ENCODE results near the gene TIMP2. TPM values are rescaled to one million over a fixed set of nuclear protein-coding genes. Genes with fewer than 3 reads are reported as not detected.
A peak's percentile ranks its signal among the peaks of the same experiment; 100 is the strongest.

The TIMP2 gene
- total and polyA plus RNA-seq, 2 experiments from 2014 or later = 103 to 587 TPM

DNA sequence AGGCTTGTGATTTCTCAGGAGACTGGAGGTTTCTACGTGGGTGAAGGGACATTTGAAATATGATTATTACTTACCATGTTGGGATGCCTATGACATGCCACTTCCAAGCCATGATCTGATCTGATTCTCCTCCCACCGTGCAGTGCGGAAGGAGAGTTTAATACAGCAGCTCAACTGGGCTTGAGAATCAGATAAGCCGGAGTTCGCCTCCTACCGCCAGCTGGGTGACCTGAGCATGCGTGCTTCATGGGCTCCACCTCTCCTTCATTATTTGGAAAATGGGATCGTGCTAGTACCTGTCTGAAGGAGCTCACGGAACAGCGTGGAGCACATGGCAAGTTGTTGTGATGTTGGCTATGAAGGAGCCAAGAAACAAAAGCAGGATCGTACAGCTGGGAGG lies 12.4 kb upstream of the TIMP2 start:
- no peak for DNase-seq
- Histone ChIP-seq H2AFZ (no peak overlapping the region), H3K9me2 (ENCODE audit: insufficient read depth) (no peaks in the 10 kb centered on the region), H3K9me3 (ENCODE audit: low read depth) (no peaks in the 10 kb centered on the region), H3K4me3 (no peak overlapping the region), H3K27ac (no peak overlapping the region), H3K79me2 (ENCODE audit: insufficient read depth) (no peaks in the 10 kb centered on the region), H3K9ac (no peak overlapping the region), H3K27me3 (replicated peaks; ENCODE audit: insufficient read depth) (no peaks in the 10 kb centered on the region), H3K4me2 (ENCODE audit: unreplicated experiment) (no peak overlapping the region), H3K36me3 (ENCODE audit: low read depth) (no peaks in the 10 kb centered on the region), H3F3A (ENCODE audit: insufficient read depth) (peaks cover 27% of the 10 kb centered on the region), H3K4me1 (ENCODE audit: insufficient read depth) (peaks cover 41% of the 10 kb centered on the region), H4K20me1 (ENCODE audit: insufficient read depth) (no peaks in the 10 kb centered on the region)
- in situ Hi-C loops (cut with MboI) = no loop called here
- 85 to 86% methylated on average over 11 of the region's 11 CpGs for WGBS, 2 experiments (ENCODE audit: low coverage in 1 of 2, low lambda C conversion rate in 2 of 2, missing lambda C conversion rate in 2 of 2)
- TF ChIP-seq EZH2phosphoT487 (IDR thresholded peaks at IDR 0.05; ENCODE audit: insufficient read depth, low read depth) = no peak
- no peak for TF ChIP-seq EZH2 (IDR thresholded peaks at IDR 0.05; ENCODE audit: insufficient read depth, poor library complexity, severe bottlenecking)

DNA sequence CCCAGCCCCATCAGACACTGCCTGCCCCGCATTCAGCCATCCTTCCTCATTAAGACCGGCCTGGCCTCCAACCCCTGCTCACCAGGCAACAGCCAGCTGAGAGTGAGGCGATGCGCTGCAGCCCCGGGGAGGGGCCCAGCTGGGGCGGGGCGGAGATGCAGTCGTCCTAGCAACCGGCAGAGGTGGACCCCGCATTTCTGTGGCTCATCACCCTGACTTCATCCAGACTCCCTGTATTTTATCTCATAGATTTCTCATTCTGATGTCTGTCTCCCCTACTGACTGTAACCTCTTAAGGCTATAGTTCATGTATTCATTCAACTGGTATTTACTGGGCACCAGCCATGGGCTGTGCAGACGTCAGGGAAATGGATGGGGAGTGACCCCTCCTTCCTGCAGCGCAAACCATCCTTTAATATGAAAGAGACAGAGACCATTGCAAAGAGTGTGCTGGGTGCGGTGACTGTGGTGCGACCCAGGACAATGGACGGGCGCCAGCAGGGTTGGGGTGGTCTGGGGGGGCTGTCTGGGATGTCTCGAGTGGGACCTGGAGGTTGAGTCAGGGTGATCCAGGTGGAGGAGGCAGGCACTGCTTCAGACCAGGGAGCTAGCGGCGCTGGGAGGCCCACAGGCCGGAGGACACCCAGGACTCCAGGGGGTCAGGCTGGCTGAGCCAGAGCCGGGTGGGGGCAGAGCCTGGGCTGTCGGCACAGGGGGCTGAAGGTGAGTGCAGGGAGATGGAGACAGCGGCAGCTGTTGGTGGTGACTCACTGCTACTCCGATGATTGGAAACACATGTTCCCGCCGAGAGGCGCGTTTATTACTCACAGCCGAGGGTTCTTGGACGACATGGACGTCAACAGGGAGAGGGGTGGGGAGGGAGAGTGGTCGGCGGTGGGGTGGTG lies 10.5 kb upstream of the TIMP2 start:
- 0 to 1% methylated on average over 30 to 33 of the region's 33 CpGs for WGBS, 2 experiments (ENCODE audit: low coverage in 1 of 2, low lambda C conversion rate in 2 of 2, missing lambda C conversion rate in 2 of 2)
- no peaks in the 10 kb centered on the region for H3K27me3 ChIP-seq (replicated peaks; ENCODE audit: insufficient read depth)

DNA sequence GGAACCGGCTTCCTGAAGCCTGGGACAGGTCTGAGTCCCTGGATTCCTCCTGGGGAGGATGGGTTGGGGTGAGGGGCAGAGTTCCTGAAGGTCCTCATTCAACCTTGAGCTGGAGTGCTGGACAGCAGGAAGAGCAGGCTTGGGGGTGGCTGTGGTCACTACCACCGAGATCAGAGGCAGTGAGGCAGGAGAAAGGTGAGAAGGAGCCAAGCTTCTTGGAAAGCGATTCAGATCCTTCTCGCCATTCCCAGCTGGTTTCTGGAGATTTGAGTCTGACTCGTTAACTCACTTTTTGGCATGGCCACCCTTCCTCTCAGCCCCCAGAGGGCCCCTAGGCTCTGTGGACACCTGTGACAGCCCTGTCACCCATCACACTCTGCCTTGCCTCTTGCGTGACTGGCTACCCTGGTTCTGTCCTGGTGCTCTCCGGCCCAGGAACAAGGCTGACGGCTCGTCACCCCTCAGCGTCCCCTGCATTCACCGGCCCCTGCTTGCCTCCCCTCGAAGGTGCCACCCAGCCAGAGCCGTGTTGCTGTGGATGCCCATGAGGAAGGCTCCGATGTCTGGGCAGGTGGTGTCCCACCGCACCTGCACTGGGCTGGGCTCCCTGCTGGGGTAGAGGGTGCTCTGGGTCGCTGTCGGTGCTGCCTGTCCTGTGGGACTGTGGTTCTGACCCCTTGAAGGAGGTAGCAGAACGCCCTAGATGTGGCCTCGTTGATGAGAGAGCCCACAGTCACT lies 9.7 kb upstream of the TIMP2 start:
- Histone ChIP-seq H3K9me2 (ENCODE audit: insufficient read depth) (no peaks in the 10 kb centered on the region), H3K27me3 (replicated peaks; ENCODE audit: insufficient read depth) (no peaks in the 10 kb centered on the region), H2AFZ (no peak overlapping the region), H4K20me1 (ENCODE audit: insufficient read depth) (no peaks in the 10 kb centered on the region), H3K4me3 (peak overlapping the region; percentile 64), H3K27ac (peak overlapping the region; percentile 98), H3K9ac (peak overlapping the region; percentile 78), H3F3A (ENCODE audit: insufficient read depth) (peaks cover 27% of the 10 kb centered on the region), H3K4me2 (ENCODE audit: unreplicated experiment) (peak overlapping the region; percentile 81), H3K79me2 (ENCODE audit: insufficient read depth) (no peaks in the 10 kb centered on the region), H3K9me3 (ENCODE audit: low read depth) (no peaks in the 10 kb centered on the region), H3K36me3 (ENCODE audit: low read depth) (no peaks in the 10 kb centered on the region), H3K4me1 (ENCODE audit: insufficient read depth) (peaks cover 38% of the 10 kb centered on the region)
- peak; percentile 67 for DNase-seq
- in situ Hi-C loops (cut with MboI) = no loop called here
- TF ChIP-seq EZH2 (IDR thresholded peaks at IDR 0.05; ENCODE audit: insufficient read depth, poor library complexity, severe bottlenecking) (no peak), EZH2phosphoT487 (IDR thresholded peaks at IDR 0.05; ENCODE audit: insufficient read depth, low read depth) (no peak)
- WGBS, 2 experiments (ENCODE audit: low coverage in 1 of 2, low lambda C conversion rate in 2 of 2, missing lambda C conversion rate in 2 of 2) = 50 to 57% methylated on average over 18 to 19 of the region's 19 CpGs

More for the DNA sequence above, 10.5 kb upstream of the TIMP2 start:
- no peak for TF ChIP-seq EZH2phosphoT487 (IDR thresholded peaks at IDR 0.05; ENCODE audit: insufficient read depth, low read depth)
- no peak for TF ChIP-seq EZH2 (IDR thresholded peaks at IDR 0.05; ENCODE audit: insufficient read depth, poor library complexity, severe bottlenecking)
- Histone ChIP-seq H3K4me3 (peak overlapping the region; percentile 60), H3K36me3 (ENCODE audit: low read depth) (no peaks in the 10 kb centered on the region), H3F3A (ENCODE audit: insufficient read depth) (peaks cover 27% of the 10 kb centered on the region), H3K4me1 (ENCODE audit: insufficient read depth) (peaks cover 41% of the 10 kb centered on the region), H3K9me2 (ENCODE audit: insufficient read depth) (no peaks in the 10 kb centered on the region), H2AFZ (no peak overlapping the region), H4K20me1 (ENCODE audit: insufficient read depth) (no peaks in the 10 kb centered on the region), H3K79me2 (ENCODE audit: insufficient read depth) (no peaks in the 10 kb centered on the region), H3K9me3 (ENCODE audit: low read depth) (no peaks in the 10 kb centered on the region), H3K27ac (peak overlapping the region; percentile 98), H3K9ac (peak overlapping the region; percentile 78), H3K4me2 (ENCODE audit: unreplicated experiment) (peak overlapping the region; percentile 81)
- peak; percentile 99 for DNase-seq
- in situ Hi-C loops (cut with MboI) = no loop called here

DNA sequence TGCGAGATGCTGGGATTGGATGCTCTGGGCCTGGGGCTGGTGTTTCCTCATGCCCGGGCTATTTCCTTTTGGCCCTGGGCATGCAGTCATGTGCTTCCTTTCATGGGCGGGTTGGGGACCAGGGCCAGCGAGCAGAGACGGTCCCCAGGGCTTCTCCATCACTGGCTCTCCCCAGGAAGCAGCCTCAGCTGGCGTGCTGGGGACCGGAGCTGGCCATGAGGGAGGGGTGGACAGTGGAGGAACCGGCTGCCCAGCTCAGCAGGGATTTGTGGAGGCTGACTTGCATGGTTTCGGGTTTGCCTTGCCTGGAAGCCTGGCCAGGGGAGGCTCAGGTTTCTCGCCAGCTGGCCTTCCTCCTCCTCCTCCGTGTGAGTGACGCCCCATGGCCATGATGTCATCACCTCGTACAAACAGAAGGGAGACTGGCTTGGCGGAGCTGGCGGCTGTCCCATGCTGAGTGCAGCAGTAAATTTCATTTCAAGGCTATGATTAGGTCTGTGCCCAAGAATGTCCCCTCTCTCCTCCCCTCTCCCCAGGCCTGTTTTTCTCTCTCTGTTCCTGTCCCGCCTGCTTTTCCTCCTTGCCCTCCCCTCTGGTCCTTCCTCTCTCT lies 8.9 kb upstream of the TIMP2 start:
- peaks cover 27% of the 10 kb centered on the region for H3F3A ChIP-seq (ENCODE audit: insufficient read depth)
- no peaks in the 10 kb centered on the region for H4K20me1 ChIP-seq (ENCODE audit: insufficient read depth)
- H3K9me3 ChIP-seq (ENCODE audit: low read depth) = no peaks in the 10 kb centered on the region
- H3K4me3 ChIP-seq = peak overlapping the region; percentile 64
- peak overlapping the region; percentile 98 for H3K27ac ChIP-seq
- no peak overlapping the region for H2AFZ ChIP-seq
- H3K4me2 ChIP-seq (ENCODE audit: unreplicated experiment) = peak overlapping the region; percentile 81
- no peaks in the 10 kb centered on the region for H3K27me3 ChIP-seq (replicated peaks; ENCODE audit: insufficient read depth)
- DNase-seq = peak; percentile 97
- H3K36me3 ChIP-seq (ENCODE audit: low read depth) = no peaks in the 10 kb centered on the region
- H3K9ac ChIP-seq = peak overlapping the region; percentile 78
- H3K9me2 ChIP-seq (ENCODE audit: insufficient read depth) = no peaks in the 10 kb centered on the region
- H3K4me1 ChIP-seq (ENCODE audit: insufficient read depth) = peaks cover 34% of the 10 kb centered on the region
- no peak for TF ChIP-seq EZH2 (IDR thresholded peaks at IDR 0.05; ENCODE audit: insufficient read depth, poor library complexity, severe bottlenecking)
- no peak for TF ChIP-seq EZH2phosphoT487 (IDR thresholded peaks at IDR 0.05; ENCODE audit: insufficient read depth, low read depth)
- in situ Hi-C loops (cut with MboI) = no loop called here
- no peaks in the 10 kb centered on the region for H3K79me2 ChIP-seq (ENCODE audit: insufficient read depth)
- 1 to 2% methylated on average over 15 to 16 of the region's 16 CpGs for WGBS, 2 experiments (ENCODE audit: low coverage in 1 of 2, low lambda C conversion rate in 2 of 2, missing lambda C conversion rate in 2 of 2)

Measured in GM23248 (cell line).